ENCODE results near the gene SLC9A4.

- TF ChIP-seq CTCF (IDR thresholded peaks at IDR 0.05; ENCODE audit: insufficient read depth, low read length): no peak
- no peak for TF ChIP-seq POLR2AphosphoS5 (IDR thresholded peaks at IDR 0.05; ENCODE audit: low read depth)
- TF ChIP-seq REST (IDR thresholded peaks at IDR 0.05; ENCODE audit: insufficient replicate concordance, low read depth): no peak
- no peak for TF ChIP-seq GABPA (IDR thresholded peaks at IDR 0.05; ENCODE audit: low read depth)
These were observed 38.0 kb downstream of the SLC9A4 start for GRCh38 chr2:102510791-102511575.

Data from HL-60 (cell line).